HEK293 (cell line): Measurements from ENCODE around the gene TNXB.
A peak's percentile ranks its signal among the peaks of the same experiment; 100 is the strongest.

Experiments
- CTCF ChIA-PET: fragments of 350-600 bp; formaldehyde crosslinking; extraction: SDS; loops from one replicate; lab custom pipeline; 2021; ENCODE audit warnings: antibody characterized with exemption; lab: Yijun Ruan, JAX
- POLR2A ChIA-PET: fragments of 300-600 bp; formaldehyde crosslinking; extraction: SDS; loops from one replicate; lab custom pipeline; 2020; ENCODE audit warnings: antibody characterized with exemption, inconsistent platforms; lab: Yijun Ruan, JAX
- H3K27ac ChIP-seq: fragments of 200-500 bp; sonication (Bioruptor generic); 2 replicates; pipeline ENCODE4 v1.5.1; 2014; ENCODE audit warnings: low read depth, low read length, control low read depth, inconsistent platforms; ENCODE audit errors: extremely low read depth
- H3K36me3 ChIP-seq, 2 experiments: fragments of 200-500 bp in 1 of 2; sonication (Bioruptor generic) in 1 of 2; 1 replicate in 1 of 2; 2 replicates in 1 of 2; pipeline ENCODE4 v1.5.1; 2014 to 2017; ENCODE audit warnings: inconsistent platforms in 2 of 2, low read length in 2 of 2; ENCODE audit not compliant: control insufficient read depth in 2 of 2, insufficient read depth in 1 of 2
- H3K4me1 ChIP-seq: fragments of 200-500 bp; sonication (Bioruptor generic); 2 replicates; pipeline ENCODE4 v1.5.1; 2014; ENCODE audit warnings: mild to moderate bottlenecking, low read length, inconsistent platforms; ENCODE audit not compliant: control insufficient read depth, insufficient read depth
- H3K4me3 ChIP-seq: 2 replicates; pipeline ENCODE4 v1.5.1; 2011; ENCODE audit warnings: low read depth, mild to moderate bottlenecking, control low read depth, low read length, moderate library complexity
- H3K9me3 ChIP-seq: fragments of 200-500 bp; sonication (Bioruptor generic); 2 replicates; pipeline ENCODE4 v1.5.1; 2014; ENCODE audit warnings: low read depth, low read length, inconsistent platforms; ENCODE audit not compliant: control insufficient read depth, insufficient read depth
- ATF2 ChIP-seq: fragments of 450-650 bp; formaldehyde crosslinking; IDR thresholded peaks from 2 replicates; pipeline ENCODE4 v1.5.1; 2016; ENCODE audit warnings: missing biosample characterization, missing genetic modification characterization, low read depth
- GLIS1 ChIP-seq: fragments of 450-650 bp; formaldehyde crosslinking; IDR thresholded peaks from 2 replicates; pipeline ENCODE4 v1.5.1; 2016; ENCODE audit warnings: missing biosample characterization, missing genetic modification characterization
- GLIS2 ChIP-seq: fragments of 450-650 bp; formaldehyde crosslinking; IDR thresholded peaks from 2 replicates; pipeline ENCODE4 v1.5.1; 2016; ENCODE audit warnings: missing biosample characterization, missing genetic modification characterization
- MZF1 ChIP-seq: fragments of 450-650 bp; formaldehyde crosslinking; IDR thresholded peaks from 2 replicates; pipeline ENCODE4 v1.5.1; 2017; ENCODE audit warnings: missing biosample characterization, missing genetic modification characterization, borderline replicate concordance
- PATZ1 ChIP-seq: fragments of 450-650 bp; formaldehyde crosslinking; IDR thresholded peaks from 2 replicates; pipeline ENCODE4 v1.5.1; 2016; ENCODE audit warnings: missing biosample characterization, missing genetic modification characterization
- PBX3 ChIP-seq: sonication (generic); formaldehyde crosslinking; IDR thresholded peaks from 2 replicates; pipeline ENCODE4 v1.8.1; 2022; ENCODE audit warnings: mild to moderate bottlenecking, moderate library complexity, missing genetic modification reagents
- PRDM6 ChIP-seq: fragments of 450-650 bp; formaldehyde crosslinking; IDR thresholded peaks from 2 replicates; pipeline ENCODE4 v1.5.1; 2017; ENCODE audit warnings: missing biosample characterization, missing genetic modification characterization
- SP2 ChIP-seq: fragments of 450-650 bp; formaldehyde crosslinking; IDR thresholded peaks from 2 replicates; pipeline ENCODE4 v1.5.1; 2016; ENCODE audit warnings: missing biosample characterization, missing genetic modification characterization
- YY2 ChIP-seq: fragments of 450-650 bp; formaldehyde crosslinking; IDR thresholded peaks from 2 replicates; pipeline ENCODE4 v1.5.1; 2016; ENCODE audit warnings: missing biosample characterization, missing genetic modification characterization
- ZBTB49 ChIP-seq: fragments of 450-650 bp; formaldehyde crosslinking; IDR thresholded peaks from 2 replicates; pipeline ENCODE4 v1.5.1; 2016; ENCODE audit warnings: missing biosample characterization, missing genetic modification characterization, low read depth
- ZNF148 ChIP-seq: fragments of 450-650 bp; formaldehyde crosslinking; IDR thresholded peaks from 2 replicates; pipeline ENCODE4 v1.5.0; 2017; ENCODE audit warnings: missing biosample characterization, missing genetic modification characterization, borderline replicate concordance
- ZNF174 ChIP-seq: fragments of 450-650 bp; formaldehyde crosslinking; IDR thresholded peaks from 2 replicates; pipeline ENCODE4 v1.5.0; 2017; ENCODE audit warnings: missing biosample characterization, mild to moderate bottlenecking, missing genetic modification characterization
- ZNF223 ChIP-seq: fragments of 450-650 bp; formaldehyde crosslinking; IDR thresholded peaks from 2 replicates; pipeline ENCODE4 v1.5.1; 2016; ENCODE audit warnings: missing biosample characterization, missing genetic modification characterization
- ZNF449 ChIP-seq: fragments of 450-650 bp; formaldehyde crosslinking; IDR thresholded peaks from 2 replicates; pipeline ENCODE4 v1.5.1; 2017; ENCODE audit warnings: missing biosample characterization, mild to moderate bottlenecking, missing genetic modification characterization, moderate library complexity
- ZNF544 ChIP-seq: fragments of 450-650 bp; formaldehyde crosslinking; IDR thresholded peaks from 2 replicates; pipeline ENCODE4 v1.5.0; 2017; ENCODE audit warnings: missing biosample characterization, missing genetic modification characterization
- ZSCAN5A ChIP-seq: fragments of 450-650 bp; formaldehyde crosslinking; IDR thresholded peaks from 2 replicates; pipeline ENCODE4 v1.5.1; 2016; ENCODE audit warnings: missing biosample characterization, missing genetic modification characterization

Gene TNXB

GRCh38 chr6:32092760-32093497, 16.2 kb downstream of the TNXB start:
- Histone ChIP-seq H3K27ac (no peak overlapping the region), H3K9me3 (no peaks in the 10 kb centered on the region), H3K36me3 (no peaks in the 10 kb centered on the region), H3K4me1 (peaks cover 11% of the 10 kb centered on the region), H3K4me3 (no peak overlapping the region)
- CTCF ChIA-PET: interaction anchor here (0.6 to 1.7 kb wide), 7 partner anchors 22 to 312 kb away, joined by 3 to 9 read pairs (median 3); no protein-coding TSS in a partner anchor
- POLR2A ChIA-PET: interaction anchor here (1.2 kb wide), 2 partner anchors 17 to 18 kb away, joined by 3 read pairs; no protein-coding TSS in a partner anchor
- TF ChIP-seq GLIS1 (tag by site-specific recombination) (no peak), PRDM6 (tag by site-specific recombination) (peak; percentile 89)

- ChIA-PET CTCF (interaction anchor here (0.7 to 1.3 kb wide), 5 partner anchors 10 to 491 kb away, joined by 3 to 5 read pairs (median 3); no protein-coding TSS in a partner anchor), POLR2A (no interaction called here)
- Histone ChIP-seq H3K4me3 (no peak overlapping the region), H3K27ac (no peak overlapping the region), H3K9me3 (no peaks in the 10 kb centered on the region), H3K4me1 (peaks cover 11% of the 10 kb centered on the region), H3K36me3 (no peaks in the 10 kb centered on the region)
- TF ChIP-seq ZNF174 (tag by site-specific recombination) (no peak), GLIS2 (tag by site-specific recombination) (no peak), PBX3 (no peak), SP2 (tag by site-specific recombination) (no peak), ZSCAN5A (tag by site-specific recombination) (no peak), PATZ1 (no peak), ZNF223 (no peak), ZNF544 (tag by site-specific recombination) (no peak), YY2 (no peak), ZNF449 (tag by site-specific recombination) (no peak), MZF1 (no peak), ATF2 (tag by site-specific recombination) (no peak), ZNF148 (tag by site-specific recombination) (no peak), ZBTB49 (no peak)
These were observed 19.9 kb downstream of the TNXB start for GRCh38 chr6:32089082-32089828.
